Measurements from ENCODE around the gene UBE2G2.
A peak's percentile ranks its signal among the peaks of the same experiment; 100 is the strongest.

UBE2G2 gene

GRCh38 chr21:44816761-44817505 is 15.3 kb upstream of the UBE2G2 start:
- TF ChIP-seq TOX (CRISPR knock-in tag; IDR thresholded peaks at IDR 0.05; ENCODE audit: borderline replicate concordance) (no peak), ZC3H10 (CRISPR knock-in tag; IDR thresholded peaks at IDR 0.05) (no peak), TCF4 (CRISPR knock-in tag; IDR thresholded peaks at IDR 0.05; ENCODE audit: borderline replicate concordance) (no peak), GLIS3 (CRISPR knock-in tag; IDR thresholded peaks at IDR 0.05) (no peak)
- no peak for ATAC-seq

- TF ChIP-seq TCF4 (CRISPR knock-in tag; IDR thresholded peaks at IDR 0.05; ENCODE audit: borderline replicate concordance), result peak; percentile 47; the same call in 1 of the 2 replicates
- no peak for TF ChIP-seq TSHZ2 (CRISPR knock-in tag; IDR thresholded peaks at IDR 0.05)
- ATAC-seq, result peak; percentile 17; the same call in 1 of the 3 replicates
These were observed 14.4 kb upstream of the UBE2G2 start for GRCh38 chr21:44815852-44816628.

- TF ChIP-seq ZFP30 (CRISPR knock-in tag; IDR thresholded peaks at IDR 0.05), result no peak
- TF ChIP-seq ISL1 (CRISPR knock-in tag; IDR thresholded peaks at IDR 0.05), result no peak
- no peak for TF ChIP-seq GLIS3 (CRISPR knock-in tag; IDR thresholded peaks at IDR 0.05)
- no peak for TF ChIP-seq SNAI2 (CRISPR knock-in tag; IDR thresholded peaks at IDR 0.05)
- no peak for TF ChIP-seq TSHZ2 (CRISPR knock-in tag; IDR thresholded peaks at IDR 0.05)
- no peak for TF ChIP-seq ZFP3 (CRISPR knock-in tag; IDR thresholded peaks at IDR 0.05)
- TF ChIP-seq ZNF70 (CRISPR knock-in tag; IDR thresholded peaks at IDR 0.05), result no peak
- TF ChIP-seq BACH2 (CRISPR knock-in tag; IDR thresholded peaks at IDR 0.05; ENCODE audit: borderline replicate concordance), result no peak
- ATAC-seq, result no peak
These were observed 13.6 kb upstream of the UBE2G2 start for GRCh38 chr21:44815225-44815624.

GRCh38 chr21:44814498-44815023 is 12.9 kb upstream of the UBE2G2 start:
- ATAC-seq, result no peak
- TF ChIP-seq ZNF70 (CRISPR knock-in tag; IDR thresholded peaks at IDR 0.05), result no peak
- no peak for TF ChIP-seq ISL1 (CRISPR knock-in tag; IDR thresholded peaks at IDR 0.05)
- no peak for TF ChIP-seq TOX (CRISPR knock-in tag; IDR thresholded peaks at IDR 0.05; ENCODE audit: borderline replicate concordance)
- no peak for TF ChIP-seq CREB5 (CRISPR knock-in tag; IDR thresholded peaks at IDR 0.05; ENCODE audit: low read depth)

- TF ChIP-seq PPARA (CRISPR knock-in tag; IDR thresholded peaks at IDR 0.05; ENCODE audit: borderline replicate concordance), result no peak
- no peak for TF ChIP-seq OSR1 (CRISPR knock-in tag; IDR thresholded peaks at IDR 0.05)
- no peak for TF ChIP-seq ZNF70 (CRISPR knock-in tag; IDR thresholded peaks at IDR 0.05)
- TF ChIP-seq ZFP30 (CRISPR knock-in tag; IDR thresholded peaks at IDR 0.05), result no peak
- no peak for TF ChIP-seq ESRRG (CRISPR knock-in tag; IDR thresholded peaks at IDR 0.05)
- TF ChIP-seq TOX (CRISPR knock-in tag; IDR thresholded peaks at IDR 0.05; ENCODE audit: borderline replicate concordance), result no peak
- TF ChIP-seq TCF4 (CRISPR knock-in tag; IDR thresholded peaks at IDR 0.05; ENCODE audit: borderline replicate concordance), result no peak
- TF ChIP-seq CSDC2 (CRISPR knock-in tag; IDR thresholded peaks at IDR 0.05), result no peak
- ATAC-seq, result no peak
These were observed 12.1 kb upstream of the UBE2G2 start for GRCh38 chr21:44813727-44814126.

Measured in SK-N-SH treated with all-trans-retinoic acid at 6 μM for 48 hours (cell line).